Stomach (tissue), 9 donors: Measurements from ENCODE around the gene NPAT. TPM values are rescaled to one million over a fixed set of nuclear protein-coding genes. Genes with fewer than 3 reads are reported as not detected.

Source experiments
- DNase-seq, 2 donors: peaks; one replicate each; pipeline versions ENCODE4 v3.0.0 to v3.0.0-alpha.2; 2013 to 2019
- H3K27ac ChIP-seq, 5 donors: fragments of 200-600 bp in 4 of 5; sonication (generic) in 4 of 5; one replicate each; pipeline ENCODE4 v1.5.1; 2013 to 2019; ENCODE audit warnings: mild to moderate bottlenecking in 1 of 5, moderate library complexity in 1 of 5
- H3K27me3 ChIP-seq, 3 donors: fragments of 200-600 bp; sonication (generic); one replicate each; pipeline ENCODE4 v1.5.1; 2017 to 2019; ENCODE audit warnings: mixed run types in 1 of 3
- H3K36me3 ChIP-seq, 4 donors: fragments of 200-600 bp; sonication (generic); 1 replicate in 3 of 4; 2 replicates in 1 of 4; pipeline ENCODE4 v1.5.1; 2016 to 2019
- H3K4me1 ChIP-seq, 4 donors: fragments of 200-600 bp; sonication (generic); one replicate each; pipeline ENCODE4 v1.5.1; 2016 to 2019
- H3K4me3 ChIP-seq, 4 donors: fragments of 200-600 bp; sonication (generic) in 3 of 4; one replicate each; pipeline ENCODE4 v1.5.1; 2016 to 2019; ENCODE audit warnings: mild to moderate bottlenecking in 1 of 4
- H3K9me3 ChIP-seq, 4 donors: fragments of 200-600 bp; sonication (generic); one replicate each; pipeline ENCODE4 v1.5.1; 2016 to 2019
- EP300 ChIP-seq: sonication (generic); formaldehyde crosslinking; IDR thresholded peaks from one replicate; pipeline ENCODE4 v1.6.1; 2017; ENCODE audit warnings: antibody characterized with exemption
- POLR2A ChIP-seq, 4 donors: fragments of 450-650 bp; IDR thresholded peaks; one replicate each; pipeline ENCODE4 v1.6.1; 2016; ENCODE audit warnings: antibody characterized with exemption in 4 of 4, control low read depth in 2 of 4, mild to moderate bottlenecking in 1 of 4, moderate library complexity in 1 of 4
- POLR2AphosphoS5 ChIP-seq, 3 donors: sonication (generic); formaldehyde crosslinking; IDR thresholded peaks; one replicate each; pipeline ENCODE4 v1.6.1; 2016; ENCODE audit warnings: antibody characterized with exemption in 3 of 3
- WGBS, 5 donors: extraction: QIAGEN DNeasy Blood & Tissue Kit in 3 of 5; methylation state at CpG; one replicate each; pipeline versions ENCODE4 v1.1.5 to v1.1.7; 2013 to 2018; 5-methylcytosine and 5-hydroxymethylcytosine counted together
- intact Hi-C: fragments of 100-400 bp; cut with DNase I; formaldehyde crosslinking; loops from one replicate; pipeline ENCODE4 v1.15.1; 2023; ENCODE audit warnings: low total_unique reads
- polyA plus RNA-seq, 3 donors: library from polyadenylated mRNA; stranded (reverse); fragments of 200-250 nt; gene quantifications; one replicate each; pipeline ENCODE4 v1.2.3, GENCODE V29; 2013
- total RNA-seq, 5 donors: library from RNA; depleted of rRNA; stranded (reverse); fragments of >200 nt; gene quantifications; one replicate each; pipeline versions ENCODE4 v1.1.0 to v1.2.3, GENCODE V29; 2014 to 2016
- TF ChIP-seq, protein P1 (sequence below), 7 experiments: fragments of 450-650 bp in 4 of 7; fragments of 200-600 bp in 3 of 7; sonication (generic) in 3 of 7; IDR thresholded peaks; one replicate each; pipeline ENCODE4 v1.5.1; 2016 to 2019; ENCODE audit warnings: antibody characterized with exemption in 7 of 7, control low read depth in 2 of 7, mild to moderate bottlenecking in 1 of 7
- donor health status: healthy with polysubstance abuse.
- donor health status: Bipolar disorder and iron deficiency.
- donor health status: healthy.

NPAT gene
- total and polyA plus RNA-seq, 8 donors, result 2.1 to 36.6 (median 9.3) TPM

DNA sequence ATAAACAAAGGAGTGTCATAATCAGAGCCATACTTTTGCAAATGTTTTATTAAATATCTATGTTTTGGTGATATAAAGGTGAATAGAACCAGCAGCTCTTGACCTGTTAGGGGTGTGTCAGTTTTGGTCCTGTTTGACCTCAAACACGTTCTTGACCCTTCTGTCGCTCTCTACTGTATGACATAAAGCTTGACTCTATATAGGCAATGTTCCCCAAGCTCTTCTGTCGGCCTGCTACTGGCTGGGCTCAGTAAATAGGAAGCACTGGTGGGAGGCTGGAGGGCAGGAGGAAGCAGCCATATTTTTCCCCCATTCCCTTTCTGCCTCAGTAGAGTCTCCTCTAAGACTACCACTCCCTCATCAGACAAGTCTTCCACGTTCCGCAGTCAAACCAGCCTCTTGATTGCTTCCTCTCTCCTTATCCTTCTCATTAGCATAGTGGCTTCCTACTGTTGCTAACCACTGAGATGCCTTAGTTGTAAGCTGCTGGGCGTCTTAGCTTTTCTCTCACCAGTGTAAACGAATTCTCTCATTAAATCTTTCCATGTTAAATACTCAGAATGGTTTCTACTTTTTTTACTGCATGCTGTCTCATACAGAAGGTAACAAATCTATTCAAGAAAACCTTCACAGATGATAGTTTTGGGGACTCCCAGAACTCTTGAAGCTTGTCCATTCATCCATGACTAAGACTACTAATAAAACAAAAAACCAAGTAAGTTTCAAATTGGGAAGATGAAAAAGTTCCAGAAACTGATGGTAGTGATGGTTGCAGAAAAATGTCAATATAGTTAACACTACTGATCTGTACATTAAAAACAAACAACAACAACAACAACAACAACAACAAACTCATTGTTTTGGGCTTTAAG is 3.3 kb downstream of the NPAT start:
- Histone ChIP-seq H3K4me1 (peaks cover 16 to 54% (median 36%) of the 10 kb centered on the region in 4 donors), H3K9me3 (no peaks in the 10 kb centered on the region), H3K36me3 (no peaks in the 10 kb centered on the region), H3K27me3 (no peaks in the 10 kb centered on the region), H3K4me3 (no peak overlapping the region), H3K27ac (no peak overlapping the region)
- 72 to 78% (median 75%) methylated on average over 7 of the region's 7 CpGs for WGBS, 5 donors
- intact Hi-C loops, result no loop called here
- TF ChIP-seq EP300 (no peak), POLR2A (IDR thresholded peaks at IDR 0.05) (no peak), POLR2AphosphoS5 (IDR thresholded peaks at IDR 0.05) (no peak)
- TF ChIP-seq, protein P1, sequence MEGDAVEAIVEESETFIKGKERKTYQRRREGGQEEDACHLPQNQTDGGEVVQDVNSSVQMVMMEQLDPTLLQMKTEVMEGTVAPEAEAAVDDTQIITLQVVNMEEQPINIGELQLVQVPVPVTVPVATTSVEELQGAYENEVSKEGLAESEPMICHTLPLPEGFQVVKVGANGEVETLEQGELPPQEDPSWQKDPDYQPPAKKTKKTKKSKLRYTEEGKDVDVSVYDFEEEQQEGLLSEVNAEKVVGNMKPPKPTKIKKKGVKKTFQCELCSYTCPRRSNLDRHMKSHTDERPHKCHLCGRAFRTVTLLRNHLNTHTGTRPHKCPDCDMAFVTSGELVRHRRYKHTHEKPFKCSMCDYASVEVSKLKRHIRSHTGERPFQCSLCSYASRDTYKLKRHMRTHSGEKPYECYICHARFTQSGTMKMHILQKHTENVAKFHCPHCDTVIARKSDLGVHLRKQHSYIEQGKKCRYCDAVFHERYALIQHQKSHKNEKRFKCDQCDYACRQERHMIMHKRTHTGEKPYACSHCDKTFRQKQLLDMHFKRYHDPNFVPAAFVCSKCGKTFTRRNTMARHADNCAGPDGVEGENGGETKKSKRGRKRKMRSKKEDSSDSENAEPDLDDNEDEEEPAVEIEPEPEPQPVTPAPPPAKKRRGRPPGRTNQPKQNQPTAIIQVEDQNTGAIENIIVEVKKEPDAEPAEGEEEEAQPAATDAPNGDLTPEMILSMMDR (IDR thresholded peaks at IDR 0.05), result no peak
- no peak for DNase-seq

GRCh38 chr11:108218455-108218854 is 4.0 kb downstream of the NPAT start:
- 35 to 77% (median 59%) methylated on average over 2 of the region's 2 CpGs for WGBS, 5 donors
- Histone ChIP-seq H3K36me3 (peaks cover 0 to 6% (median 0%) of the 10 kb centered on the region in 4 donors), H3K27ac (no peak overlapping the region), H3K9me3 (no peaks in the 10 kb centered on the region), H3K4me3 (no peak overlapping the region), H3K4me1 (peaks cover 10 to 47% (median 30%) of the 10 kb centered on the region in 4 donors), H3K27me3 (no peaks in the 10 kb centered on the region)
- no peak for DNase-seq
- TF ChIP-seq EP300, result no peak
- TF ChIP-seq POLR2A (IDR thresholded peaks at IDR 0.05), result no peak
- TF ChIP-seq, protein P1 (IDR thresholded peaks at IDR 0.05), result no peak
- no peak for TF ChIP-seq POLR2AphosphoS5 (IDR thresholded peaks at IDR 0.05)
- intact Hi-C loops, result no loop called here

DNA sequence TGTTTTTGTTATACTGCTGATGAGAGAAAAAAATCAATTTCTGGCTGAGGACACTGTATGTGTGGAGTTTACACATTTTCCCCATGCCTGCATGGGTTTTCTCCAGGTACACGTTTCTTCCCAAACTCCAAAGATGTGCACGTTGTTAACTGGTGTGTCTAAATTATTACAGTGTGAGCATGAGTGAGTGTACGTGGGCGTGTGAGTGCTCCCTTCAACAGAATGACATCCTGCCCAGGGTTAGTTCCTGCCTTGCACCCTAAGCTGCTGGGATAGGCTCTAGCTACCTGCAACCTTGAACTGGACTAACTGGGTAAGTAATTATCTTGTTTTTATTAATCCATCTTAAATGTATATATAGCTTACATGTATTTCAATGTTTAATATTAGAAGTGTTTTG is 5.5 kb downstream of the NPAT start:
- Histone ChIP-seq H3K27ac (no peak overlapping the region), H3K4me1 (peaks cover 10 to 47% (median 30%) of the 10 kb centered on the region in 4 donors), H3K9me3 (no peaks in the 10 kb centered on the region), H3K27me3 (no peaks in the 10 kb centered on the region), H3K4me3 (no peak overlapping the region), H3K36me3 (peaks cover 0 to 20% (median 11%) of the 10 kb centered on the region in 4 donors)
- WGBS, 5 donors, result 68 to 76% (median 71%) methylated on average over 4 of the region's 4 CpGs
- intact Hi-C loops, result no loop called here
- no peak for DNase-seq
- TF ChIP-seq POLR2A (IDR thresholded peaks at IDR 0.05) (no peak), POLR2AphosphoS5 (IDR thresholded peaks at IDR 0.05) (no peak), EP300 (no peak)
- TF ChIP-seq, protein P1 (IDR thresholded peaks at IDR 0.05), result no peak

GRCh38 chr11:108213784-108214183 is 8.7 kb downstream of the NPAT start:
- TF ChIP-seq, protein P1 (IDR thresholded peaks at IDR 0.05), result no peak
- TF ChIP-seq POLR2AphosphoS5 (IDR thresholded peaks at IDR 0.05), result no peak
- TF ChIP-seq POLR2A (IDR thresholded peaks at IDR 0.05), result no peak
- TF ChIP-seq EP300, result no peak
- no peaks in the 10 kb centered on the region for H3K9me3 ChIP-seq
- H3K4me1 ChIP-seq, result peaks cover 0 to 17% (median 7%) of the 10 kb centered on the region in 4 donors
- intact Hi-C loops, result no loop called here
- 47 to 95% (median 69%) methylated on average over 2 of the region's 2 CpGs for WGBS, 5 donors
- H3K4me3 ChIP-seq, result no peak overlapping the region
- H3K27ac ChIP-seq, result no peak overlapping the region
- peaks cover 0 to 46% (median 37%) of the 10 kb centered on the region in 4 donors for H3K36me3 ChIP-seq
- no peaks in the 10 kb centered on the region for H3K27me3 ChIP-seq
- DNase-seq, result no peak
